NCI-H187 treated with DMSO at 0.1 percent for 48 hours (cell line): ENCODE results near the gene APOA5.

Source experiments
- DNase-seq: peaks from one replicate; lab custom pipeline; 2025; lab: John Stamatoyannopoulos, UW

Gene APOA5

GRCh38 chr11:116797816-116798215 is 6.1 kb upstream of the APOA5 start:
- DNase-seq = no peak

GRCh38 chr11:116796548-116796947 is 4.9 kb upstream of the APOA5 start:
- no peak for DNase-seq

- no peak for DNase-seq
Measured at GRCh38 chr11:116794851-116795250, 3.2 kb upstream of the APOA5 start.

GRCh38 chr11:116793772-116794097 is 2.1 kb upstream of the APOA5 start:
- no peak for DNase-seq

- DNase-seq = no peak
Measured at GRCh38 chr11:116792869-116793771, 1.4 kb upstream of the APOA5 start.

- no peak for DNase-seq
Measured at GRCh38 chr11:116792144-116792868, 627 bp upstream of the APOA5 start.

- DNase-seq = peak; percentile 3
Measured at GRCh38 chr11:116791002-116791812, 472 bp downstream of the APOA5 start.

- DNase-seq = no peak
Measured at GRCh38 chr11:116790167-116791001, 1.3 kb downstream of the APOA5 start.

GRCh38 chr11:116788975-116789374 is 2.7 kb downstream of the APOA5 start:
- DNase-seq = no peak

GRCh38 chr11:116788534-116788933 is 3.1 kb downstream of the APOA5 start:
- no peak for DNase-seq

- peak; percentile 20 for DNase-seq
Measured at GRCh38 chr11:116787786-116788486, 3.7 kb downstream of the APOA5 start, which contains the start of gene ZPR1. Gene ZPR1, minus strand, starts transcription at chr11:116788023. Its CDS starts 33 bp downstream, at chr11:116787990.

- no peak for DNase-seq
Measured at GRCh38 chr11:116787436-116787785, 4.3 kb downstream of the APOA5 start.

GRCh38 chr11:116786966-116787365 is 4.7 kb downstream of the APOA5 start:
- DNase-seq = no peak

- no peak for DNase-seq
Measured at GRCh38 chr11:116786326-116786725, 5.4 kb downstream of the APOA5 start.

- no peak for DNase-seq
Measured at GRCh38 chr11:116782728-116783127, 9.0 kb downstream of the APOA5 start.

- no peak for DNase-seq
Measured at GRCh38 chr11:116778556-116778955, 13.1 kb downstream of the APOA5 start.

- DNase-seq = no peak
Measured at GRCh38 chr11:116777056-116777455, 14.6 kb downstream of the APOA5 start.

- DNase-seq = no peak
Measured at GRCh38 chr11:116776522-116776984, 15.1 kb downstream of the APOA5 start.

- no peak for DNase-seq
Measured at GRCh38 chr11:116775975-116776374, 15.7 kb downstream of the APOA5 start.

GRCh38 chr11:116774661-116775060 is 17.0 kb downstream of the APOA5 start:
- no peak for DNase-seq
